NCI-H187 (cell line): ENCODE results near the gene CCNI.

ENCODE experiments used
- DNase-seq, 2 experiments: peaks; one replicate each; lab custom pipeline; 2025; lab: John Stamatoyannopoulos, UW

The CCNI gene

DNA sequence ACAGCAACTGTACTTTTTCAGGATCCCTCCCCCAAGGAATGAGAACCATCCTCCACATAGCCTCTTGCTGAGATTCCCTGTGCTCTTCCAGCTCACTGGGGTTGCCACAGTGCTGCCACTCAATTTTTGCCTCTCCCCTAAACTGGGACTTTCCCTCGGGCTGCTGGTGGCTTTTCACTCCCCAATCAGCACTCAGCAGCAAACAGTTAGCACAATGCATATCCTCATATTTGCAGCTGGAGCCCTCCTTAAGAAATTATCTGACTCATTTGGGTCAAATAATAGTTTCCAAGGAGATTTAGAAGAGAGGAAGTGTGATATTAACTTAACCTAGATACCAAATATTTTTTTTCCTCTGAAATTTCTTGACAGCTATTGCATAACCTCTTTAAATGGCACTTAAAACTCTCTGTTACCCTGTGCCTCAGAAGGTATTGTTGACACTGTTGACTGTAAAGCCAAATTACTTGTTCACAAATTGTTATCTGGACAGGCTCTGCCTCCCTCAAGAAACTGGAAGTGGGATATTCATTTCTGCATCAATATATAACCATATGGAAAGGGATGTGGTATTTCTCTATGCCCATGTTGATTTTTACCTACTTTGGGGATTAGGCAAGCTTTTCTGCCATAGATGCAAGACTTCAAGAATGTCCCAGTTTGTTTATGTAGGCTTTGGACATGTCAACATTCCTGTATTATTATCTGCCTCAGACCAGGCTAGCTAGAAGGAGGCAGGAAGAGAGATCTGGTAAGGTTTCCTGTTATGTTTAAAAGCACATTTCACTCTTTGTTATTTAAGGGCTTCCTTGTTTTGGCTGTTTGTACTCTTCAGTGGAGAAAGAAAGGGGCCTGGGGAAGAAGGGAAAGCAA, 68.2 kb downstream of the CCNI start:
- no peak for DNase-seq

DNA sequence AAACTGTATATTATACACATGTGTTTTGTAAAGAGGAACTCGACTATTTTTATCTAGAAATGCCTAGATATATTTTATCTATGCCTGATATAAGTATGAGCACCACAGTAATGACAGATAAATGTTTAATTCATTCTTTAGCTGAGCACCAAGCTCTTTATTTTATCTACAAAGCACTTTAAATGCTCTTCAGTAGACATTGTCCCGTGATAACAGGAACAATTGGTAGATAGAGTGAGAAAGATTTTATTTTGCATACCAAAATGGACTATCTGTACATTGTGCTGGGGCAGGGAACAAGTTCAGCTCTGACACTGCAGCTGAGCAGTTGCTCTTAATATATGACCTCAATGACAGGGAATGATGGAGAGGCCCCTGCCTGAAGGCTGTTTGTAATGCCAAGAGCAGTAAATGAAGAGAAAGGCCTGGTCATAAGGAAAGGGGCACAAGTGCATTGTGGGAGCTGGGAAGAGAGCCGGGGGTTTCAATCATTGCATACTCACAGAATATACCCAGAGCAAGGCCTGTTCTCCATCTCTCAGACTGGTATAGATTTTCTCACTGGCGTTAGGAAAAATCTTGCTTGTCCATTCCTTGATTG, 68.9 kb downstream of the CCNI start:
- DNase-seq: no peak

DNA sequence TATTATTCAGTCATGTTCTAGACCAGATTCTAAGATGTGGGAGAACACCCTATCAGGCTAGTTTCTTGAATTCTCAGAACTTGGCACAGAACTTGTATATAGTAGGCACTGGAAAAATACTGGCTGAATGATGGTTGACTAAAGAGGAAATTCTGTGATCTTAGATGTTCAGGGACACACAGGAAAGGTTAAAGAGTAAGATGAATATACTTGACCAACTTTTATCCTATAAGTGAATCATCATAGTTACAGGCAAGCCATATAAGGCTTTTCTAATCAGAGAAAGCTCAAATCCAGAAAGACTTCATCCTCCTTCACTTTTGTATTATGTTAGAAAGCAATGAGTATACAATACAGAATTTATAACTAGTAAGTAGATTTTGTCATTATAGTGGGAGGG, 72.4 kb downstream of the CCNI start:
- no peak for DNase-seq

DNA sequence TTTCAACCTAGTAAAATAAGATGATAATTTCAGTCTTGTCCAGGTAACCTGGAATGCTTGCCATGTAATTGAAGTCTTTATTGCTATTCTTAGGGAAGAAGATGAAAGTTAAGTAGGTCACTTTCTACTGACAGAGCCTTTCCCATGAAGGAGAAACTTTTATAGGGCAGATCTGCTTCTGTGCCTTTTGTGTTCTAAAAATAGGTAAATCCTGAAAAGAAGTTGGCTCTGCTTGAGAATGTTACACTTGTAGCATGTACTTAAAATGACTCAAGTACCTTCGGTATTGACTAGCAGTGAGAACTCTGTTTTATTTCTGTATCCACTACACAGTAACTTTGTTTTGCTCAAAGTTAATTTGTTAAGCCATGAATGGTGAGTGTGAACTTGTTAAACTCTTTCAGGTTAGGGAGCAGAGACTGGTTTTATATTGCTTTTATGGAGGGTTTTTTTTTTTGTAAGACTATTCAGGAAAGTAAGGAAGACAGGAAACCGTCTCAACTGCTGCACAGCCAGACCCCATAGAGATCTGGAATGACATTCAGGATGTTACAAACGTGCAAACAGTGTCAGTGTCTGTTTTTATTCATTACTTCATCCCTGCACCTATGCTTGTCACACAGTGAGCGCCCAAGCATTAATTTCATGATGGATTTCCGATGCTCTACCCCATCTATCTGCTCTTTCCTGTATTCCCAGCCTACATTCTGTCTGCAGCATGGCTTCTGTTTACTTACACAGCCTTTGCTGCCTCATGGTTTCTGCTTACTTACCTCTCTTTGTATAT, 73.3 kb downstream of the CCNI start:
- DNase-seq: no peak

DNA sequence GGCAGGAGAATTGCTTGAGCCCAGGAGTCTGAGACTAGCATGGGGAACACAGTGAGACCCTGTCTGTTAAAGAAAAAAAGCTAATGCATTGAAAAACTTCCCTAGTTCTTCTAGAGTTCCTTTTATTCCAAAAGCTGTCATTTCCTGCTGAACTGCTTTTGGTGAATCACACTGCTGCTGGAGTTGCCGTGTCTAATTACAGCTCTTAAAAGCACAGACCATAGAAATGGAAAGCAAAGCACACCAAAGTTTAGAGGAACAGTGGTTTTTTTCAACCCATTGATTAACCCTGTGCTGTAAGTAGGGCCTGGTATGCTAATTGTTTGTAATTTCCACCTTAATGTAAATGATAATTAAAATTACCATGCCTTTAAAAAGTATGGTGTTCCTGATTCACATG, 73.9 kb downstream of the CCNI start:
- DNase-seq: no peak

DNA sequence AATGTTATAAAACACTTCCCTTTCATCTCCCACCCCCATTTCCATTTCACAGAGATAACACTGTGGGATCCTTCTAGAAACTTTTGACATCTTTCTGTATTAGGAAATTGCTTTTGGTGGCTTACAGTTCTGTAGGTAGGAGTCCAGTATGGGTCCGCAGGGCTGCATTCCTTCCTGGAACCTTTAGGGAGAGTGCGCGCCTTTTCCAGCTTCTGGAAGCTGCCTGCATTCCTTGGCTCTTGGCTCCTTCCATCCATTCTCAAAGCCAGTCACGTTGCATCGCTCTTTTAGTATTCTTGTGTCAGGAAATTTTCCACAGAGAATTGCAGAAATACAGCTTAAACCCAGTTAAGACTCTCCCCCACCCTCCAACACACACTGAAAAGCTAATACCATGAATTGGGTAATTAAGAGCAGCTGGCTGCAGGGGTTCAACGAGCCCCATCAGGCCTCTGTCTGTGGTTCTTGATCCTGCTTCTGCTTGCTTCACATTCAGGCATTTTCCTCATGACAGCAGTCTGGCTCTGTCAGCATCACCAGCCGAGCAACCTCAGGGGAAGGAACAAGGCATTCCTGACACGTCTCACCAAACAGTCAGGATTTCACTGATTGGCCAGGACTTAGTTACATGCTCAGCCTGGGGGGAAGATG, 77.4 kb downstream of the CCNI start:
- no peak for DNase-seq

DNA sequence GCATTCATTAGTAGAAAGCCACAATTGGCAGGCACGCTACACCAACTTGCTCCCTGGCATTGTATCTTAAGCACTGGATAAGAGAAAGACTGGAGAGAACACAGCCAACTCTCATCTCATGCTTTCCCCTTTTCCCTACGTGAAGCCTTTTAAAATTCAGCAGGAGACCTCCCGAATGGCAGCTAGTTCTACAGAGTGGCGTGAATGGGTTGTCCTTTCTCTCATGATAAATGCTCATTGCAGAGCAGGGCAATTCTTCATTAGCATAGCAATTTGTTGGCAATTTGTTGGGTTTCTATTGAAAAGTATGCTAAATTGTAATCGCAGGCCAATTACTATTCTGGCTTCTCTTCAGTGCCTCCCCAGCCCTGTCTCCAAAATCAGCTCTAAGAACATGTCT, 78.3 kb downstream of the CCNI start:
- DNase-seq: no peak
